Measurements from ENCODE around the gene DNHD1. TPM values are rescaled to one million over a fixed set of nuclear protein-coding genes. Genes with fewer than 3 reads are reported as not detected.

Gene DNHD1
- total and polyA plus RNA-seq, 8 donors, result 1.9 to 11.2 (median 3.5) TPM

GRCh38 chr11:6566704-6567370 is 69.8 kb downstream of the DNHD1 start:
- H3K27ac ChIP-seq, result no peak overlapping the region
- no peaks in the 10 kb centered on the region for H3K27me3 ChIP-seq
- H3K9me3 ChIP-seq, result no peaks in the 10 kb centered on the region
- DNase-seq, result no peak
- ATAC-seq, result peak in 1 of 4 donors; percentile 47
- intact Hi-C loops (cut with DNase I), result no loop called here
- H3K4me1 ChIP-seq, result peaks cover 0 to 4% (median 0%) of the 10 kb centered on the region in 3 donors
- H3K4me3 ChIP-seq, result no peak overlapping the region
- TF ChIP-seq CTCF (IDR thresholded peaks at IDR 0.05), result no peak
- 83% methylated on average over 13 of the region's 13 CpGs for WGBS, 2 donors
- no peaks in the 10 kb centered on the region for H3K36me3 ChIP-seq
- FAIRE-seq, result no peak

GRCh38 chr11:6567371-6567745 is 70.3 kb downstream of the DNHD1 start:
- no peak overlapping the region for H3K27ac ChIP-seq
- TF ChIP-seq CTCF (IDR thresholded peaks at IDR 0.05), result no peak
- no peaks in the 10 kb centered on the region for H3K27me3 ChIP-seq
- peaks cover 0 to 4% (median 0%) of the 10 kb centered on the region in 3 donors for H3K4me1 ChIP-seq
- 90 to 94% methylated on average over 7 of the region's 7 CpGs for WGBS, 2 donors
- FAIRE-seq (no peak), DNase-seq (no peak), ATAC-seq (no peak)
- intact Hi-C loops (cut with DNase I), result no loop called here
- H3K4me3 ChIP-seq, result no peak overlapping the region
- no peaks in the 10 kb centered on the region for H3K36me3 ChIP-seq
- no peaks in the 10 kb centered on the region for H3K9me3 ChIP-seq

- ATAC-seq, result peak; percentile 79 to 88 (median 87)
- no peaks in the 10 kb centered on the region for H3K9me3 ChIP-seq
- WGBS, 2 donors, result 30 to 34% methylated on average over 4 of the region's 4 CpGs
- H3K27me3 ChIP-seq, result no peaks in the 10 kb centered on the region
- H3K36me3 ChIP-seq, result no peaks in the 10 kb centered on the region
- intact Hi-C loops (cut with DNase I), result no loop called here
- TF ChIP-seq CTCF (IDR thresholded peaks at IDR 0.05), result no peak
- no peak overlapping the region for H3K27ac ChIP-seq
- H3K4me1 ChIP-seq, result peaks cover 0 to 4% (median 0%) of the 10 kb centered on the region in 3 donors
- DNase-seq, result peak in 5 of 6 donors; percentile 73 to 90 (median 79)
- no peak overlapping the region for H3K4me3 ChIP-seq
- no peak for FAIRE-seq
Measured at GRCh38 chr11:6568191-6568918, 71.3 kb downstream of the DNHD1 start.

GRCh38 chr11:6569706-6570105 is 72.6 kb downstream of the DNHD1 start:
- FAIRE-seq, result no peak
- peaks cover 0 to 4% (median 0%) of the 10 kb centered on the region in 3 donors for H3K4me1 ChIP-seq
- 79 to 97% methylated on average over 5 of the region's 5 CpGs for WGBS, 2 donors
- H3K4me3 ChIP-seq, result no peak overlapping the region
- no peak overlapping the region for H3K27ac ChIP-seq
- H3K9me3 ChIP-seq, result no peaks in the 10 kb centered on the region
- H3K27me3 ChIP-seq, result no peaks in the 10 kb centered on the region
- no peak for DNase-seq
- intact Hi-C loops (cut with DNase I), result no loop called here
- H3K36me3 ChIP-seq, result no peaks in the 10 kb centered on the region
- no peak for ATAC-seq
- TF ChIP-seq CTCF (IDR thresholded peaks at IDR 0.05), result no peak
